HFFc6 (cell line): ENCODE measurements around the gene TMCC3. TPM values are rescaled to one million over a fixed set of nuclear protein-coding genes. Genes with fewer than 3 reads are reported as not detected.

Experiments used
- DNase-seq: peaks from one replicate; pipeline ENCODE4 v3.0.0-alpha.2; 2018
- H3K27ac Mint-ChIP-seq: 2 replicates; pipeline ENCODE4 v1.8.0; 2020; ENCODE audit warnings: mild to moderate bottlenecking, mixed read lengths
- H3K27me3 Mint-ChIP-seq: 2 replicates; pipeline ENCODE4 v1.8.0; 2021; ENCODE audit warnings: mild to moderate bottlenecking, moderate library complexity, mixed read lengths; ENCODE audit not compliant: insufficient read depth
- H3K36me3 Mint-ChIP-seq: 2 replicates; pipeline ENCODE4 v1.8.0; 2021; ENCODE audit warnings: low read depth, mixed read lengths
- H3K4me1 Mint-ChIP-seq: 2 replicates; pipeline ENCODE4 v1.8.0; 2020; ENCODE audit warnings: low read depth, mixed read lengths
- H3K4me3 Mint-ChIP-seq: 2 replicates; pipeline ENCODE4 v1.8.0; 2020; ENCODE audit warnings: mild to moderate bottlenecking, moderate library complexity, mixed read lengths
- H3K9me3 Mint-ChIP-seq: 2 replicates; pipeline ENCODE4 v1.8.0; 2020; ENCODE audit warnings: mild to moderate bottlenecking, mixed read lengths
- CTCF ChIP-seq: fragments of 200-600 bp; sonication (generic); IDR thresholded peaks from 2 replicates; pipeline ENCODE4 v1.5.0; 2021; ENCODE audit warnings: antibody characterized with exemption, mild to moderate bottlenecking
- total RNA-seq, 6 experiments: library from RNA; stranded (reverse); fragmentation: NEBNext Ultra II Directional; extraction: Animal tissue kit (Norgen Biotek cat#: 25700); gene quantifications; 2 replicates in 1 of 6; 3 replicates in 5 of 6; pipeline ENCODE4 v1.2.3, GENCODE V29; 2021

Gene TMCC3
- total RNA-seq, 6 experiments from 2014 or later = not detected

- Mint-ChIP-seq H3K27ac (no peak overlapping the region), H3K4me3 (peak overlapping the region; percentile 63; the same call in 1 of the 2 replicates), H3K27me3 (peaks cover 3% of the 10 kb centered on the region), H3K4me1 (peaks cover 14% of the 10 kb centered on the region), H3K9me3 (peaks cover 6% of the 10 kb centered on the region; the same call in 1 of the 2 replicates), H3K36me3 (0 out of 2 replicates have a peak, but pooled peaks cover 9% of the 10 kb centered on the region)
- TF ChIP-seq CTCF = no peak
- DNase-seq = no peak
These were observed 27.9 kb downstream of the TMCC3 start for GRCh38 chr12:94622475-94622874.

GRCh38 chr12:94621662-94622359, 28.5 kb downstream of the TMCC3 start:
- no peak for DNase-seq

GRCh38 chr12:94620621-94621020, 29.7 kb downstream of the TMCC3 start:
- 0 out of 2 replicates have a peak, but pooled peaks cover under 1% of the 10 kb centered on the region for H3K36me3 Mint-ChIP-seq
- no peak for DNase-seq
- H3K9me3 Mint-ChIP-seq = peaks cover under 1% of the 10 kb centered on the region; the same call in 1 of the 2 replicates
- no peaks in the 10 kb centered on the region; the same call in 1 of the 2 replicates for H3K27me3 Mint-ChIP-seq
- H3K4me1 Mint-ChIP-seq = peaks cover 14% of the 10 kb centered on the region
- TF ChIP-seq CTCF = no peak
- no peak overlapping the region for H3K27ac Mint-ChIP-seq
- no peak overlapping the region for H3K4me3 Mint-ChIP-seq

More at GRCh38 chr12:94621662-94622359, 28.5 kb downstream of the TMCC3 start:
- Mint-ChIP-seq H3K9me3 (peaks cover 6% of the 10 kb centered on the region; the same call in 1 of the 2 replicates), H3K27me3 (no peaks in the 10 kb centered on the region; the same call in 1 of the 2 replicates), H3K36me3 (0 out of 2 replicates have a peak, but pooled peaks cover 9% of the 10 kb centered on the region), H3K4me1 (peaks cover 14% of the 10 kb centered on the region), H3K27ac (no peak overlapping the region), H3K4me3 (peak overlapping the region; percentile 63)
- TF ChIP-seq CTCF = no peak

- Mint-ChIP-seq H3K36me3 (no peaks in the 10 kb centered on the region), H3K4me1 (peaks cover 16% of the 10 kb centered on the region), H3K4me3 (peak overlapping the region; percentile 40; the same call in 1 of the 2 replicates), H3K27me3 (no peaks in the 10 kb centered on the region; the same call in 1 of the 2 replicates), H3K27ac (peak overlapping the region; percentile 73), H3K9me3 (no peaks in the 10 kb centered on the region)
- DNase-seq = peak; percentile 79
- no peak; the same call in none of the 2 replicates for TF ChIP-seq CTCF
These were observed 31.2 kb downstream of the TMCC3 start for GRCh38 chr12:94618995-94619695.

- Mint-ChIP-seq H3K36me3 (no peaks in the 10 kb centered on the region), H3K4me1 (peaks cover 15% of the 10 kb centered on the region), H3K4me3 (no peak overlapping the region), H3K9me3 (no peaks in the 10 kb centered on the region), H3K27me3 (no peaks in the 10 kb centered on the region; the same call in 1 of the 2 replicates), H3K27ac (no peak overlapping the region)
- TF ChIP-seq CTCF = no peak
- no peak for DNase-seq
These were observed 33.3 kb downstream of the TMCC3 start for GRCh38 chr12:94617101-94617500.
